Erythroblast (primary cell): ENCODE measurements around the gene CFAP77.

ENCODE experiments used
- DNase-seq, 2 experiments: peaks; one replicate each; lab custom pipeline; 2025; lab: John Stamatoyannopoulos, UW
- GATA1 ChIP-seq: IDR thresholded peaks from 2 replicates; pipeline ENCODE4 v1.6.1; 2011; ENCODE audit warnings: low read depth, mild to moderate bottlenecking, control low read depth, low read length, moderate library complexity
- POLR2A ChIP-seq: IDR thresholded peaks from 2 replicates; pipeline ENCODE4 v1.6.1; 2011; ENCODE audit warnings: mild to moderate bottlenecking, low read length

The CFAP77 gene

GRCh38 chr9:132481053-132481849 is 71.2 kb downstream of the CFAP77 start:
- DNase-seq = no peak

GRCh38 chr9:132482196-132482813 is 72.3 kb downstream of the CFAP77 start:
- DNase-seq = no peak
- TF ChIP-seq GATA1 (no peak), POLR2A (no peak)

More at GRCh38 chr9:132481053-132481849, 71.2 kb downstream of the CFAP77 start:
- no peak for TF ChIP-seq POLR2A
- TF ChIP-seq GATA1 = no peak

- no peak for TF ChIP-seq GATA1
- no peak for TF ChIP-seq POLR2A
- DNase-seq = no peak
Measured at GRCh38 chr9:132485393-132485792, 75.4 kb downstream of the CFAP77 start.

GRCh38 chr9:132486706-132487350 is 76.8 kb downstream of the CFAP77 start:
- TF ChIP-seq POLR2A (no peak), GATA1 (no peak)
- DNase-seq = no peak

GRCh38 chr9:132487351-132487791 is 77.4 kb downstream of the CFAP77 start:
- DNase-seq = no peak

GRCh38 chr9:132487980-132488535 is 78.0 kb downstream of the CFAP77 start:
- DNase-seq = no peak
- TF ChIP-seq POLR2A (no peak), GATA1 (no peak)

More at GRCh38 chr9:132487351-132487791, 77.4 kb downstream of the CFAP77 start:
- TF ChIP-seq POLR2A = no peak
- no peak for TF ChIP-seq GATA1

- no peak for DNase-seq
- TF ChIP-seq GATA1 = no peak
- TF ChIP-seq POLR2A = no peak
Measured at GRCh38 chr9:132488626-132489025, 78.6 kb downstream of the CFAP77 start.

GRCh38 chr9:132489536-132489935 is 79.5 kb downstream of the CFAP77 start:
- DNase-seq = no peak
- TF ChIP-seq GATA1 (no peak), POLR2A (no peak)

- no peak for DNase-seq
- TF ChIP-seq POLR2A (no peak), GATA1 (no peak)
Measured at GRCh38 chr9:132494857-132495256, 84.8 kb downstream of the CFAP77 start.

- TF ChIP-seq GATA1 (no peak), POLR2A (no peak)
- DNase-seq = no peak
Measured at GRCh38 chr9:132497731-132498130, 87.7 kb downstream of the CFAP77 start.

- TF ChIP-seq GATA1 = no peak
- TF ChIP-seq POLR2A = no peak
- DNase-seq = no peak
Measured at GRCh38 chr9:132498531-132499210, 88.7 kb downstream of the CFAP77 start.

GRCh38 chr9:132499251-132499650 is 89.2 kb downstream of the CFAP77 start:
- no peak for TF ChIP-seq GATA1
- no peak for TF ChIP-seq POLR2A
- no peak for DNase-seq

- DNase-seq = no peak
- TF ChIP-seq POLR2A (no peak), GATA1 (no peak)
Measured at GRCh38 chr9:132500193-132500592, 90.2 kb downstream of the CFAP77 start.

GRCh38 chr9:132502480-132502879 is 92.5 kb downstream of the CFAP77 start:
- DNase-seq = no peak
- TF ChIP-seq POLR2A (no peak), GATA1 (no peak)
